GM21390 (cell line): ENCODE results near the gene LMF1.

Experiments
- ATAC-seq: cut with Tn5 transposase; IDR thresholded peaks from one replicate; pipeline ENCODE4 v1.9.1; 2021; ENCODE audit not compliant: unreplicated experiment

LMF1 gene

DNA sequence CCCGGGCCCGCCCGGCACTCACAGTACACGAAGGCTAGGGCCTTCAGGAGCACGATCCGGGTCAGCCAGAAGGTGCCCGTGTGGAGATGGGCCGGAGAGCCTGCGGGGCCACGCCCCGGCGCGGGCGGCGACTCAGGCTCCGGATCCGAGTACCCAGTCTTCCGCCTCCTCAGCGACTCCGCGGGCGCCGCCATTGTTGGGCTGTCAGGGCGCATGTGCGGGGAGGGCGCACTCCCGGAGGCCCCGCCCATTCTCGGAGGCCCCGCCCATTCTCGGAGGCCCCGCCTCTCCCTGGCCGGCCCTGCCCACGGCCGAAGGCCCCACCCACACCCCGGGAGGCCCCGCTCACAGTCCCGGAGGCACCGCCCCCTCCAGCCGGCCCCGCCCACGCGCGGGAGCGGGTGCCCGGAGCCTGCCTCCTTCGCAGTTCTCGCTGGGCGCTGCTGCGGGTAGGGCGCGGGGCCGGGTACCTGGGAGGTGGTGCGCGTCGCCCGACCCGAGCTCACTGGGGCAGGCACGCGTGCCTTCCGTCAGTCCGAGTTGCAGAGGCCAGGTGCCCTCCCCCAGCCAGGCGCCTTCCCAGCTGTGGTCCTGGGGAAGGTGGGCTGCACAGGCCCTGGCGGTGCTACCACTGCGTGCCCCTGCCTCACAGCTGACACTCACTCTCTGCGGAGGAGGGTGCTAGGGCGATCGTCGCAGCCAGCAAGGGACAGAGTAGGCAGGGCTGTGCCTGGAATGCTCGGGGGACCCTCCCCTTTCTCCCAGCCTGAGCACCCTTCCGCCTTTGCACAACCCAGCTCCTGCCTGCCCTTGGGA lies at the start of gene LMF1:
TSS of gene LMF1 (minus strand) at position 219 of the 816 bp plus-strand sequence. CDS start at position 215, 4 bp downstream.
- ATAC-seq: peak; percentile 75

DNA sequence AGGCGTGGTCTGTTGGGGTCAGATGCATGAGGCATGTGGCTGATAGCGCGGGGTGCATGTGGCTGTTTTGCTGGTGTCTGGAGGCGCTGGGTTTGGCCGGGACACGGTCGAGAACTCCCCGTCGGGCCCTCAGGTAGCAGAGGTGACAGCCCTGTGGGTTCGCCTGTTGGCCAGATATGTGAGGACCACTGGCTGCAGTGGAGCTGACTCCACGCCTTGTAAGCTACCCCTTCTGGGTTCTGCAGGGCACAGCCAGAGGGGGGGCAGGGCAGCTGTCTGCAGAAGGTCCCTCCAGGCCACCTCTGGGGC lies 49.3 kb upstream of the LMF1 start:
- ATAC-seq: no peak

DNA sequence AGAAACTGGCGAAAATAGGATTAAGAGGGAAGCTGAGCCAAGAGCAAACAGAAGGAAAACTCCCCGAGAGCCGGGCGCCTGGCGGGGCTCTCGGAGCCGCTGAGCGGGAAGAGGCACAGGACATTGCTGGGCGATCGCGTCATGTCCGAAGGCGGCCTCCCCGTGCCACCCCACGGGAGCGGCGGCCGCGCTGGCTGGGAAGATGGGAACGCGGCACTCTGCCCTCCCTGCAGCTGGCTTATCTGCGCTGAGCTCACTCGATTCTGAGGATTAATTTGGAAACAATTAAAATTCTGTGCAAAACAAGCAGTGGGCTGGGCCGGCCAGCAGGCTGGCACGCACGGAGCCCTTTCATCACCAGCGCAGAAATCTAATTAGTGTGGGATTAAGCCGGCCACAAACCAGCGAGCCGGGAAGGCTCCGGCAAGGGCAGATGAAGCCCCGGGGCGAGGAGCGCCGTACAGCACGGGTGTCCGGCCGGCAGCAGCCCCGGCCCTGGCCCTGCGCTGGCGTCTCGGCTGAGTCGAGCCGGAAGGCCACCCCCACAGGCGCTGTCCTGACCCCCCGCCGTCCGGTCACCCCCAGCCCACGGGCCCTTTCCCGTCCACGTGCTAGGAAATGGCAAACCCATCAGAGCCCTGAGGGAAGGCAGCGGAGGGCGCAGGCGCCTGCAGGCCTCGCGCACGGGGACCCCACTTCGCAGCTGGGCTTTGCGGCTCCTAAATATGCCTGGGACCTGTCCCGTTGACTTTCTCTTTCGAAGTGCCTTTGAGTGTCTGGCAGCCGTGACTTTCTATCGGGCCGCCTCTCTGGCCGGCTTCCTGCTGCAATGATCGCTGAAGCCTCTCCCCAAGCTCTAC lies 48.7 kb upstream of the LMF1 start:
- no peak for ATAC-seq

DNA sequence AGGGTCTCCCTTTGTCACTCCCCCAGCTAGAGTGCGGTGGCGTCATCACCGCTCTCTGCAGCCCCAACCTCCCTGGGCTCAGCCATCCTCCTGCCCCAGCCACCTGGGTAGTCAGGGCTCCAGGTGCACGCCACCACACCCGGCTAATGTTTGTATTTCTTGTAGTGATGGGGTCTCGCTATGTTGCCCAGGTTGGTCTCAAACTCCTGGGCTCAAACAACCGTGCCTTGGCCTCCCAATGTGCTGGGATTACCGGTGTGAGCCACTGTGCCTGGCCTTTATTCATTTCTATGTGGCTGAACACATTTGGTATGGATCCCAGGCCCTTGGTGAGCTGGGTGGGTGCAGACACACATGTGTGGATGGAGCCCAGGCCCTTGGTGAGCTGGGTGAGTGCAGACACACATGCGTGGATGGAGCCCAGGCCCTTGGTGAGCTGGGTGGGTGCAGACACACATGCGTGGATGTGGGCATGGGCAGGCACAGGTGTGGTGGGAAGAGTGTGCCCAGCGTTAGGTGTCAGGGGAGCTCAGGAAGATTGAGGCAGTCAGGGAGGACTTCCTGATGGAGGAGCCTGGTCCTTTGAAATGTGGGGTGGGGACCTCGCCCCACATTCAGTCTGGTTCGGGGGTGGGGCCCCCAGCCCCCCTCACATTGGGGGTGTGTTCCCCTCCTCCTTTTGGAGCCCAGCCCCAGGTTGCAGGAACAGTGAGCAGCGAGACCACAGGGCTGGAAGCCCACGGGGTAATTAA lies 47.8 kb upstream of the LMF1 start:
- no peak for ATAC-seq

DNA sequence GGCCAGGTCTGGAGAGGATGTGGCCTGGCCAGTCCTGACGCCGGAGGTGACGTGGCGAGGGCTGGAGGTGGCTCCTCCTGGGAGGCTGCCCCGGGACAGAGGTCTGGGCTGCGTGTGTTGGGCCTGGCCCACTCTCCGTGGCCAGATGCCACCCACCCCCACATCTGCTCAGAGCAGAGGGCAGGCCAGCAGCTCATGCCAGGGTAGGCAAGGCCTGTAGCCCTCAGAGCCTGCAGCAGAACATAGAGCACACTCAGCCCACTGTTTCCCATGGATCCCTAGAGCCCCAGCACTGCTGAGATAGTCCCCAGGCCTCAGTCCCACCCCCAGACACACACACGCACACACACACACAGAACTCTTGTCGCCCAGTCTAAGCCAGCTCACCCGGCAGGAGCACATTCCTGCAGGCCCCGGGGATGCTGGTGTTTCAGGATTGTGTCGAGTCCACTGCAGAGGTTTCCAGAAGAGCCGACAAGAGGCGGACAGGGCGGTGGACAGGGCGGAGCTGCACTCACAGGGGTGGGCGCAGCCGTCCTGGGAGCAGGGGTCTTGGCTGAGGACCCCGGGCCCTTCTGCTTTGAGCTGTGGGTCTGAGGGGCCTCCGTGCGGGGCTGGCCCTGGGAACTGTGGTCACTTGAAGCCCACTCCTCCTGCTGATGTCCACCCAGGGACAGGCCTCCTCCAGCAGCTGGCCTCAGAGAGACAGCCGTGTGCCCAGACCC lies 44.1 kb upstream of the LMF1 start:
- ATAC-seq: no peak

DNA sequence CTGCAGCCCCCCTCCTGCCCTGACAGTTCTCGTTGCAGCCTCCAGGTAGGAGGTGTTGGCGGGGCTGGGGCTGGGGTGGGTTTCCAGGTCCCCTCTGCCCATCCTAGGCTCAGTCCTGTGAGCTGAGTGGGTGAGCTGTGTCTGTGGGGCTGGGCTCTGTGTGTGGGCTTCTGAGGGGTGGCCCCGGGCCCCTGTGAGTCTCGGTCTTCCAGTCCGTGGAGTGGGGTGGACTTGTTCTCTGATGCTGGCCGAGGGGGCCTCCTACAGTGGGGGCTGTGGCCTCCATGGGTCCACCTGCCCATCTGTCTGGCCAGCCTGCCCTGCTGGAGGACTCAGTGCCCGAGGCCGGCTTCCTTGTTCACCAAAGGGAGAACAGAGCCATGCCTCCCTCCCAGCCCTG lies 43.4 kb upstream of the LMF1 start:
- no peak for ATAC-seq

DNA sequence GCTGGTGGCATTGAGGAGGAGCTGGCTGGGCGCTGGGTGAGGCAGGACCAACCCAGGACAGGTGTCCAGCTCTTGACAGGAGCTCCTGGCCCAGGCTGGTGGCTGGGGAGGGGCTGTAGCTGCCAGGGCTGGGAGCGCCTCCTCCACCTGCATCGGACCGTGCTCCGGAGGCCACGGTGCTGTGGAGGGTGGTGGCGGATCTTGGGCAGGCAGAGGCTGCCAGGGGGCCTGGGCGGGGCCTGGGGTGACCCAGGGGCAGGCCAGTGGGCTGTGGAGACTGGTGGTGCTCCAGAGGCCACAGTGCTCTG lies 42.8 kb upstream of the LMF1 start:
- no peak for ATAC-seq

DNA sequence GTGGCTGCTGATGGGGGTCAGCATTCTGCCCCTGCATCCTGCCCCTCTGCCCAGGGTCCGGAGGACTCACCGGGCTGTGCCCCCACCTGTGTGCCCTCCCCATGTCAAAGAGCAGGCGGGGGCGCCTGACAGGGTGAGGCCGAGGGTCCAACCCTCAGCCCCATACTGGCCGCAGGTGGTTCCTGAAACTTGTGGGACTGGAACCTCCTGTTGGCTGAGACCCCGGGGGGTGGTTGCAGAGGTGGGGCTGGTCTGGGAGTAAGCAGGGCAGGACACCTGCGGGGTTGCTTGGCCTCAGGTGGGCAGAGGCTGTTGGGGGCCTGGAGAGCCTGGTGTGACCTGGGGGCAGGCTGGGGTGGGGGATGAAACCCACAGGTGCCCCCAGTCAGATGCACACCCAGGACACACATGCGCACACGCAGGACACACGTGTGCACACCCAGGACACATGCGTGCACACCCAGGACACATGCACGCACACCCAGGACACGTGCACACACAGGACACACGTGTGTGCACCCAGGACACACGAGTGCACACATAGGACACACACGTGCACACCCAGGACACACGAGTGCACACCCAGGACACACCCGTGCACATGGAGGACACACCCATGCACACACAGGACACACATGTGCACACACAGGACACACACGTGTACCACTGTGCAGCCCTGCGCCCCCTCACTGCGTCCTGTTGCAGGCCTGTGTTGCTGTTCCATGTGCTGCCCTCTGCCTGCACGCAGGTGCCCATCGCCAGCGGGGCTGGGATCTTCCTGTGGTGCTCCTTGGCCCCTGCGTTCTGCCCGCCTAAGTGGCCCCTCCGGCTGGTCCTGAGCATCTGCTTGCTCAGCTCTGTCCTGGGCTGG lies 42.2 kb upstream of the LMF1 start:
- ATAC-seq: no peak

DNA sequence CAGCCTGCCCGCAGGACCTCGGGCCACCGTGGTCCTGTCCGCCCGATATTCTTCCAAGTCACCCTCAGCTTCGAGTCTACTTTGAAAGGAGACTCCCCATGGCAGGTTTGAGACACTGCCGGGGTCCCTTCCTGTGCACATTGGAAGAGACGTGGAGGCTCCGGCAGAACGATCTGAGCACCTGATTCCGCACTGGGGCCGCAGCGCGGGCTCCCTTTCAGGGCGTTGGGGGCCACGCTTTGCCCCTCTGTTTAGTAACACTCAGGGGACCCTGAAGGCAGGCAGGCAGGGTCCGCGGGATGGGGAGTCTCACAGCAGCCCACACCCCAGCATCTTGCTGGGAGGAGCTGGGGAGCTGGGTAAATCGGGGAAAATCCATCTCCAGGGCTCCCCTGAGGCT lies 41.4 kb upstream of the LMF1 start:
- no peak for ATAC-seq

DNA sequence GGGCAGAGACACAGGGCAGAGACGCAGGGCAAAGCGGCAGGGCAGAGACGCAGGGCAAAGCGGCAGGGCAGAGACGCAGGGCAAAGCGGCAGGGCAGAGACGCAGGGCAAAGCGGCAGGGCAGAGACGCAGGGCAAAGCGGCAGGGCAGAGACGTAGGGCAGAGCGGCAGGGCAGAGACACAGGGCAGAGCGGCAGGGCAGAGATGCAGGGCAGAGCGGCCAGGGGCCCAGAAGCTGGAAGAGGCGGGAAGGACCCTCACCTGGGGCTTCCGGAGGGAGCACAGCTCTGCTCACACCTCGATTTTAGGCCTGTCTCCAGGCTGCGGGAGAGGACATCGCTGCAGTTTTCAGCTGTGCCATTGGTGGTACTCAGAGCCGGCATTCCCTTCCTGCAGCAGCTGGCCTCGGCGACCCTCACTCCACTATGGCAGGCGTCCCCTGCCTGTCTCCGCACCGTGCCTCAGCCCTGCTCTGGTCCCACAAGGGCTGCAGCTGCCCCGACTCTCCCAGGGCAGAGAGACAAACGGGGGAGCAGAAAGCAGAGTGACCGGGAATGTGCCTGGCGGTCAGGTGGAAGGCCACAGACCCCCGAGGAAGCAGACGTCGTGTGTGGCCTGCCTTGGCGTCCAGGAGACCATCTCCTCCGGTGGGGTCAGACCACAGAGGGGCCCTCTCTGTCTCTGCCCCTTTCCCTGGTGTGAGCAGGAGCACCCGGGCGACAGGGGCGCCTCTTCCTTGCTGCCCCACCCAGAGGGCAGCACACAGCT lies 40.7 kb upstream of the LMF1 start:
- no peak for ATAC-seq

DNA sequence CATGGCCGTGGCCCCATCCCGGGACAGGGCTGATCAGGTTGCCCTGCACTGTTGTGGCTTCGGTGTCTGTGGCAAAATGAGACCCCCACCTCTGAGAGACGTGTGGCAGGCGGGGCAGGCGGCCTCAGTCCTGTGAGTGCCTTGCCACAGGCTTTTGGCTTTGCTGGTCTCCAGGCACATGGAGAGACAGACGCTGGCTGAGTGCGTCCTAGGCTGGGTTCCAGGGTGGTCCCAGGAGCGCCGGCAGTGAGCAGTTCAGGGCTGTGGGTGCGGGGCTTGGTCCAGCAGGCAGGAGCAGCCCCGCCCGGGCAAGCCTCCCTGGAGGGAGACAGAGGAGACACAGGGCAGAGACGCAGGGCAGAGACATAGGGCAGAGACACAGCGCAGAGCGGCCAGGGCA lies 40.0 kb upstream of the LMF1 start:
- no peak for ATAC-seq

DNA sequence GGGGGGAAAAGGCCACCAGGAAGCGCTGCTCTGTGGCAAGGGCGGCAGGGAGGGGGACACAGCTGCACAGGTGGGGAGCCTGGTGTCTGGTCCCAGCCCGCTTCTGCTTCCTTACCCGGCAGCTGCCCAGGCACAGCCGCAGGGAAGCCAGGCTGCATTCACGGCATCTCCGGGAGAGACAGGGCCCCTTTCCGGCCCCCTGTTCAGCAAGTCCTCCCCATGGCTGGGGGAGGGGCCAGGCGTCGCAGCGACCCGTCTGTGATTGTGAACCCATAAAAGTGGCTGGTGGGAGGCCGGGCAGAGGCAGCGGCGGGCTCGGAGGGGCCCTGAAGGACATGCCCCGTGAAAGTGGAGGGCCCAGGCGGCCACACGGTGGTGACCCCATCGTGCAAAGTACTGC lies 39.5 kb upstream of the LMF1 start:
- no peak for ATAC-seq

DNA sequence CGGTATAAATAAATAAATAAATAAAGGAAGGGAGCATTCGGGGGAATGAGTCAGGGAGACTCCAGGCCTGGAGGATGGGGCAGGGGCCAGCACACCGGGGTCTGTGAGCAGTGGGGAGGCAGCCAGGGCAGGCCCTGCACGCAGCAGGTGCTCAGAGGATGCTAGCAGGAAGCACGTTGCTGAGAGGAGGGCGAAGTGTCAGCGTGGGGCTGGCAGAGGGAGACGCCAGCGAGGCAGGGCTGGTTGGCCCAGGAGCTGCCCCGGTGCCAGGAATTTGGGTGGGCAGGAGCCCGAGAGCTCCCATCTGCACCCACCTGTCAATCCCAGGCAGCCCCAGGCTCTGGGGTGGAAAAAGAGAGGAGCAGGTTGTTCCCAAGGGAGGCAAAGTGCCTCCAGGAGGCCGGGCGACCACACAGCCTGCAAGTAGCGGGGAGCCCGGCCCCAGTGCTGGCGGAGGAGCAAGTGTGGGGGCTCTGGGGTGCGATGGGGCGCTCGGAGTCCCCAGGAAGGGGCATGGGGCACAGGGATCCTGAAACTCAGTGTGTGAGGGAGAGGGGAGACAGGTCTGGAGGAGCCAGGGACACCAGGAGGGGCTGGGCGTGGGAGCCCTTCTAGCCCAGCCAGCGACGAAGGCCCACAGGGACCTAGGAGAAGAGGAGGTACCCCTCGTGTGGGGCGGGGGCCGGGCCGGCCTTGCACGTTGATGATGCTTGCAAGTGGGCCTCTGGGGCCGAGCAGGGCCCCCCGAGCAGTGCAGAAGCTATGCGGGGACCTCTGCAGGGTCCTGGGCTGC lies 38.8 kb upstream of the LMF1 start:
- ATAC-seq: no peak

DNA sequence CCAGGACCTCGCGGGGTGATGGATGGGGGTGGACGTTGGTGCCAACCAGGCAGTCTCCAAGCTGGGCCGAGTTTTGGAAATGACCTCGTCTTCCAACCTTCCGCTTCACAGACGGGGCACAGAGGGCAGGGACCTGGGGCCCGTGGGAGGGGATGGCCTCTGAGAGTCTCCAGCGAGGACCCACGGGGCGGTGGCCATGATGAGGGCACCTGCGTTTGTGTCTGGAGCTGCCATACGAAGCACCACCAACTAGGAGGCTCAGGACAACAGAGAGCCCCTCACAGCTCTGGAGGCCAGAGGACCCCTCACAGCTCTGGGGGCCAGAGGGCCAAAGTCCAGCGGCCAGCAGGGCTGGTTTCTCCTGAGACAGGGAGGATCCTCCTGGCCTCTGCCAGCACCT lies 37.3 kb upstream of the LMF1 start:
- ATAC-seq: no peak

DNA sequence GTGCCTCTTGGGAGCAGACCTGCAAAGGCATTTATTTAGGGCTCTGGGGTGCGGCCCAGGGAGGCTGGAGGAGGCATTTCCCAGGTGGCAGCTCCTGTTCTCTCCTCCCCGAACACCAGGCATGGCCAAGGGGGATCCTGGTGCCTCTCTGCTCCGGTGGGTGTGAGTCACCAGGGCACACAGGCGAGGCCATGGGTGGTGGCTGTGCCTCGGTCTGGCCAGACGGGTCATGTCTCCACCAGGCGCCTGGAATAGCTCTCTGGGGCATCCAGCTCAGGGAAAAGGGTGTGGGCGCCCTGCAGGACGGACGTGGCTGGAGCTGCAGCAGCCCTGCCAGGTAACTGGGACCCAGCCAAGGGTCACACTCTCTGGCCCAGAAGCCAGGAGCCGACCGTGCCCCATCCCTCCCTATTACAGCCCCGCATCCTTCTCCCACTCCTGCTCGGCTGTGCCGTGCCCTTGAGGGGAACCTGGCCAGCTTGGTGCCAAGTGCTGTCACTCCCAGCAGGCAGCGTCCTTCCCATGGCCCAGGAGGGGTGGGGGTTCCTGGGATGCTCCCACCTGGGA lies 36.6 kb upstream of the LMF1 start:
- ATAC-seq: no peak

DNA sequence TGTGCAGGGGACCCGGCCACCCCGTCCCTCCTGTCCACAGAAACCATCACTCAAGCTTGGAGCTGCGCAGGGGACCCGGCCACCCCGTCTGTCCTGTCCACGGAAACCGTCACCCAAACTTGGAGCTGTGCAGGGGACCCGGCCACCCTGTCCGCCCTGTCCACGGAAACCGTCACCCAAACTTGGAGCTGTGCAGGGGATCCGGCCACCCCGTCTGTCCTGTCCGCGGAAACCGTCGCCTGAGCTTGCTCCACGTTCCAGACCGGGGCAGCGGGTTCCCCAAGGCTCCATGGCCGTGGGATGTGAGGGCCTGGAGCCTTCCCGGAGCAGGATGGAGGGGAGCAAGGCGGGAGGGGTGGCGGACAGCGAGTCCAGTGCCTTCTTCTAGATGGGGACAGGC lies 36.0 kb upstream of the LMF1 start:
- ATAC-seq: no peak

DNA sequence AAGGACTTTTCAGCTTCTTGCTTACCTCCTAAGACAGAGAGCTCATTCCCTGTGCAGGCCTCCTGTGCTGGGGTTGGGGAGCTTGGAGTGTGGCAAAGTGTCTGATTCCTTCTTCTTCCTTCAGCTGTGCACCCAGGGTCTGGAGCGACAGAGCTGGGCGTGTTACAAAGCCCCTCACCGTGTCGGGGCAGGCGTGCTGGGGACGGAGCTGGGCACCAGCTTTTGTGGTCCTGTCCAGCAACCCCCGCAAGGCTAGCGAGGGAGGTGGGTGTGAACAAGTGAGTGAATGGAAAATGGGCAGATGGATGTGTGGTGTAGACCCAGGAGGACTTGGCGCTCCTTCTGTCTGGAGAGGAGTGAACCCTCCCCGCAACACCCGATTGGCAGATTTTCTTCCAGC lies 34.5 kb upstream of the LMF1 start:
- ATAC-seq: no peak
